ENCODE measurements around the gene AVEN.
"Not testable (repeated sequence)": the region's sequence is repeated elsewhere in the genome, so short reads cannot be mapped to it uniquely, and the experiment has no call there.

The AVEN gene, protein sequence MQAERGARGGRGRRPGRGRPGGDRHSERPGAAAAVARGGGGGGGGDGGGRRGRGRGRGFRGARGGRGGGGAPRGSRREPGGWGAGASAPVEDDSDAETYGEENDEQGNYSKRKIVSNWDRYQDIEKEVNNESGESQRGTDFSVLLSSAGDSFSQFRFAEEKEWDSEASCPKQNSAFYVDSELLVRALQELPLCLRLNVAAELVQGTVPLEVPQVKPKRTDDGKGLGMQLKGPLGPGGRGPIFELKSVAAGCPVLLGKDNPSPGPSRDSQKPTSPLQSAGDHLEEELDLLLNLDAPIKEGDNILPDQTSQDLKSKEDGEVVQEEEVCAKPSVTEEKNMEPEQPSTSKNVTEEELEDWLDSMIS

GRCh38 chr15:34038871-34039789, at the start of gene AVEN:
Gene AVEN, minus strand, starts transcription at chr15:34039204. Its CDS starts 158 bp downstream, at chr15:34039046.
- FAIRE-seq = no peak

- FAIRE-seq = no peak
These were observed 46.7 kb upstream of the AVEN start for GRCh38 chr15:34085746-34086145.

GRCh38 chr15:34084086-34084485, 45.1 kb upstream of the AVEN start:
- FAIRE-seq = no peak

DNA sequence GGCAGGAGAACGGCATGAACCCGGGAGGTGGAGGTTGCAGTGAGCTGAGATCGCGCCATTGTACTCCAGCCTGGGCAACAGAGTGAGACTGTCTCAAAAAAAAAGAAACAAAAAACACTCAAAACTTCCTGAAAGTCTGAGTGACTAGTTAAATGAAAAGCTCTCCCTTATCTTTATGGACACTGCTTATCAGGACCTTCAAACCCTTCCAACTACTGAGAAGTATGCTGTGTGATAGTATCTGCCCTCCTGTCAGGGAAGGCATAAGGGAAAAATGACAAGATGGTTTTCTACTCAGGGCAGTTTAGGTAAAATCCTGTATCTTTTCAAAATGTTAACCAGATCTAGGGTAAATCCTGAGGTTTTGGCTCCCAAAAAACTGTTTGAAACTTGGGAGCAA, 40.9 kb upstream of the AVEN start:
- no peak for FAIRE-seq

GRCh38 chr15:34078900-34079299, 39.9 kb upstream of the AVEN start:
- no peak for FAIRE-seq

DNA sequence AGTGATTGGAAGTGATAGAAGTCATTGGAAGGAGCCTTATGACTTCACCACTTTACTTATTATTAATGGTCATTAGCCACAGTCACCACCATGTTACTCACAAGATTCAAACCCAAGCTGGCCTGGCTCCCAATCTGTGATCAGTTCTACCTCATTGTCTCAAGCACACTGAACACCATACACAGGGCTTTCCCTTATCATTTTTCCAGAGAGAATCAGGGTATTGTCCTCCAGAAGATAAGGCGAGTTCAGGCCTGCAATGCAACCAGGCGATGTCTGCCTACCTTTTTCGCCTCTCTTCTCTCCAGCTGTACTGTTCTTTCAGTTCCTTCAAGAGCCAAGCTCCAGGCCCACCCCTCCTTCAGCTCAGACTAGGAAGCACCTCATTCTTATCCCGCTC, 37.8 kb upstream of the AVEN start:
- no peak for FAIRE-seq

DNA sequence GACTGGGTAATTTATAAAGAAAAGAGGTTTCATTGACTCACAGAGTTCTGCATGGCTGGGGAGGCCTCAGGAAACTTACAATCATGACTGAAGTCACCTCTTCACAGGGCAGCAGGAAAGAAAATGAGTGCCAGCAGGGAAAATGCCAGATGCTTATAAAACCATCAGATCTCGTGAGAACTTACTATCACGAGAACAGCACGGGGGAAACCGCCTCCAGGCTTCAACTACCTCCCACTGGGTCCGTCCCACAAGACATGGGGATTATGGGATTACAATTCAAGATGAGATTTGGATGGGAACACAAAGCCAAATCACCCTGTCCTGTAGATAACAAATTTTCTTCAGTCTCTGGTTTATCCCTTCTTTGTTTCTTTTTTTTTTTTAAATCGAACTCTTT, 31.0 kb upstream of the AVEN start:
- no peak for FAIRE-seq

DNA sequence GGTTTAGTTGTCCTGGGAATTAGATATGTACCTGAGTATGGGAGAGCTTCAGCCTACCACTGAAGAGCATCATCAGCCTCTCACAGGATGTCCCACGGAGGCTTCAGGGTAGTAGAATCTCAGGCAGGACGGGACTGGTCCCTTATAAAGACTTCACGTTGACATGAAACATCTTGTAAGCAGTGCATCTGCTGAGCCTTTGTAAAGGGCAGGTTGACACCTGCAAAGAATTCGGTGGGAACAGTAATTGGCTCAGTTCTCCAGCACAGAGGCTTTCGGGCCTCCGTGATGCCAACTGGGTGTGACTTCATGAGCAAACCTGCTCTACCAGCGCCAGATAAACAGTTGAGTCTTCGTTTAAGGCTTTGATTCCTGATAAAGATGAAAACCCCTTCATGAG, 26.9 kb upstream of the AVEN start:
- no peak for FAIRE-seq

DNA sequence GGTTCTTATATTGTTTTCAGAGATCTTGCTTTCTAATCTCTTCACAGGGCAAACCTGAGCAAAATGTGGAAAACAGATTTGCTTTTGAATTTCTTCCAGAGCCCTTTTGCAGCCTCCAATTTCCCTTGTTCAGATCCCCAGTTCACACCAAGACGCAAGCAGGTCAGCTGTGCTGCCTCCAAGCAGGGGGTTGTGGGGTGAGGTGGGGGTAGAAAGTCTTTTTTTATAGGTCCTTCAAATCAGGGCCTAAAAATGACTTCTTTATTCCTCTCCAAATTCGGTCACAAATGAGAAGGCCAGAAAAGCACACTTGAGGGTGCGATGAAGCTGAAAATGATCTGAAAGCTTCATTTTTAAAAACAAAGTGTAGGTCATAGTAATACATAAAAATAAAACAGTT, 26.3 kb upstream of the AVEN start:
- FAIRE-seq = no peak

DNA sequence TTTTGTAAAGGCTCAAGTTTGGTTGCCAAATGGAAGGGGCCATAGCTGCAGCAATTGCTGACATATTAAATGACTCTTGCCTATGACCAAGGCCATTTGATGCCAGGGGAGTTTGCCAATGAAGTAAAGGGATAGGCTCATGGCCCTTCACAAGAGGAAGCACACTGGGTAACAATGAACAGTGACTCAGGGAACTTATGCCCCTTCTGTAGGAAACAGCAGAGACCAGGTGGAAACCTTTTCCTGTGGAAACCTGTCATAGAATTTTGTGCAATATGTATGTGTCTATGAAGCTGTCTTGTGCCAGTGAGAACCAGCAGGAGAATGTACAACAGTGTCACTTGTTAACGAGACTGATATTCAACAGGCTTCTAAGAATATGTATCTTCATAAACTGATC, 25.4 kb upstream of the AVEN start:
- FAIRE-seq = no peak

DNA sequence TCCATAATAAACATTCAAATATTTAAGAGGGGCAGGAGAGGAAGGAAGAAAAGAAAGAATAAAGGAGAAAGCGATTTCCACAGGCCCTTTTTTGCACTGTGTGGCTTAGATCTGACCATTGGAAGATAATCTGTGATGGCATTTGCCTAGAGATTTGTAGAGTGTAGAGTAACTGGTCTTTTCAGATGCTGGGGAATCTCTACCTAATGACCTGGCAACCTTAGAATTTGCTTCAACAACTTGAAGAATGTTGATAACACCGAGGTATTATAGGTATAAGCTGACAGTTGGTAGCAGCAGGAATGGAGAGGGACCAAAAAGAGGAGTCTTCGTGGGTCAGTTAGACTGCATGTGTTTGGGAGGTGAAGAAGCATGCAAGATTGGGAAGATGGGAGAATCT, 20.9 kb upstream of the AVEN start:
- no peak for FAIRE-seq

DNA sequence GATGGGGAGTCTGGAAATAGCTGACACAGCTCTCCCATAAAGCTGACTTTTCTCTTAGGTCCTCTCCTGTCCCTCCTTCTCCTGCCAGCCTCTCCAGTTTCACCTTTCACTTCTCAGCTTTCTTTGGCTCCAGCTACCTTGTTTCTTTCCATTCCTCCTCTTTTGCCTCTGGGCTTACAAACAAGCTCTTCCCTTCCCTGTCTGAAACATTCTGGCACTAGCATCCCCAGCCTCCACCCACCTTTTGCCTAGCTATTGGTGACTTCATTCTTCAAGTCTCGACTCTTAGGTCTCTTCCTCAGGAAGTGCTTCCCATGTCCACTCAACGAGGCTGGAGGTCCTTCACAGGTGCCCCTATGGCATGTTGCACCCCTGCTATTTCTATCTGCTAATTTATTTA, 20.5 kb upstream of the AVEN start:
- FAIRE-seq = no peak

- FAIRE-seq = no peak
These were observed 17.9 kb upstream of the AVEN start for GRCh38 chr15:34056911-34057310.

DNA sequence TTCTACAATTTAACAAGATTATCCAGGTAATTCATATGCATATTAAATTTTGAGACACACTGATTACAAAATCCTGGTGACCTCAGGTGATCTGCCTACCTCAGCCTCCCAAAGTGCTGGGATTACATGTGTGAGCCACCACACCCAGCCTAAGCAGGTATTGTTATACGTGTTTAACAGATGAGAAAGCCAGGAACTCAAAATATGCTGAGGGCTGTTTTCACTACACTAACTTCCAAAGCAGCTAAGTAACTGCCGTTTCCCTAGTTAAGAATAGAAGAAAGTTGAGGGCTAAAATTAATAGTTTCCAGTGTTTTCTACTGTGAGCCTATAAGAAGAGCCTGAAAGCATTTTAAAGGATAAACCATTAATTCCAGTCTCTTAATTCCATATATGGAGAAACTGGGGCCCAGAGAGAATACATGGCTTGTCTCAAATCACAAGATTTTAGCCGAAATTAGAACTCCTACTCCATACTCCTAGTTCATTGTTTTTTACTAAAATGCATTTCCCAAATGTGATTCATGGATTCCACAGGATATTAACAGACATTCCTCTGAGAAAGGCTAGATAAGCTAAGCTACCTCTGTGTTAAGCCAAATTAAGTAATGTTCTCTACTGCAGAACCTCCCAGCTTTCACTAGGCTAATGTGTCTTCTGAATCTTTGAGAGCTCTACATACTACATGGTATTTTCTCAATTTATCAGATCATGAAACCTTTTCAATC, 17.0 kb upstream of the AVEN start:
- no peak for FAIRE-seq

- no peak for FAIRE-seq
These were observed 15.2 kb upstream of the AVEN start for GRCh38 chr15:34054081-34054707.

DNA sequence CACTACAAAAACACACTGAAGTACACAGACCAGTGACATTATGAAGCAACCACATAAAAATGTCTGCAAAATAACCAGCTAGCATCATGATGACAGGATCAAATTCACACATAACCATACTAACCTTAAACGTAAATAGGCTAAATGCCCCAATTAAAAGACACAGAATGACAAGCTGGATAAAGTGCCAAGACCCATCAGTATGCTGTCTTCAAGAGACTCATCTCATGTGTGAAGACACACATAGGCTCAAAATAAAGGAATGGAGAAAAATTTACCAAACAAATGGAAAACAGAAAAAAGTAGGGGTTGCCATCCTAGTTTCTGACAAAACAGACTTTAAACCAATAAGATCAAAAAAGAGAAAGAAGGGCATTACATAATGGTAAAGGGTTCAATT, 11.4 kb upstream of the AVEN start:
- not testable (repeated sequence) for FAIRE-seq

DNA sequence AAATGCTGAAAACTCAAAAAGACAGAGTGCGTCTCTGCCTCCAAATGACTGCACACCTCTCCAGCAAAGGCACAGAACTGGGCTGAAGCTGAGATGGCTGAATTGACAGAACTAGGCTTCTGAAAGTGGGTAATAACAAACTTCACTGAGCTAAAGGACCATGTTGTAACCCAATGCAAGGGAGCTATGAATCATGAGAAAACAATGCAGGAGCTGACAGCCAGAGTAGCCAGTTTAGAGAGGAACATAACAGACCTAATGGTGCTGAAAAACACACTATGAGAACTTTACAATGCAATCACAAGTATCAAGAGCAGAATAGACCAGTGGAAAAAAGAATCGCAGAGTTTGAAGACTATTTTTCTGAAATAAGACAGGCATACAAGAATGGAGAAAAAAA, 10.1 kb upstream of the AVEN start:
- FAIRE-seq = no peak

GRCh38 chr15:34047893-34048775, 9.1 kb upstream of the AVEN start:
- FAIRE-seq = no peak

DNA sequence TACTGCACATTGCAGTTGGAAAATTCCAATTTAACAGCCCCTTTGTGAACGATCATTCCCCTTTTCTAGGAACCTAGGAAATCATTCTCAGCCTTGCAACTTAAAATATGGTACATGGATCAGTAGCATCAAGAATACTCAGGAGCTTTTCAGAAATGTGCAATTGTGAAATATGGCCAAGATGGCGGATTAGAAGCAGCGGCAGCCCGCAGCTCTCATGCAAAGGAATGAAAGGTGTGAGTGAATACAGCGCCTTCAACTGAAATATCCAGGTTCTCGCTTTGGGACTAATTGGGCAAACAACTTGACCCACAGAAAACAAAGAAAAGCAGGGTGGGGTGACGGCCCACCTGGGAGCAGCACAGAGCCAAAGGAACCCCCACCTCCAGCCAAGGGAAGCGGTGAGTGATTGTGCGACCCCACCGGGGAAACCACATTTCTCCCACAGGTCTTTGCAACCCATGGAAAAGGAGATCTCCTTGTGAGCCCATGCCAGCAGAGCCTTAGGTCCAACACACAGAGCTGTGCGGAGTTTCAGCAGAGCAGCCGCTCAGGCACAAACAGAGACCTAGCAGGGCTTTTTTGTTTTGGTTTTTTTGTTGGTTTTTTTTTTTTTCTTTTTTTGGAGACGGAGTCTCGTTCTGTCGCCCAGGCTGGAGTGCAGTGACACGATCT, 7.6 kb upstream of the AVEN start:
- FAIRE-seq = no peak

DNA sequence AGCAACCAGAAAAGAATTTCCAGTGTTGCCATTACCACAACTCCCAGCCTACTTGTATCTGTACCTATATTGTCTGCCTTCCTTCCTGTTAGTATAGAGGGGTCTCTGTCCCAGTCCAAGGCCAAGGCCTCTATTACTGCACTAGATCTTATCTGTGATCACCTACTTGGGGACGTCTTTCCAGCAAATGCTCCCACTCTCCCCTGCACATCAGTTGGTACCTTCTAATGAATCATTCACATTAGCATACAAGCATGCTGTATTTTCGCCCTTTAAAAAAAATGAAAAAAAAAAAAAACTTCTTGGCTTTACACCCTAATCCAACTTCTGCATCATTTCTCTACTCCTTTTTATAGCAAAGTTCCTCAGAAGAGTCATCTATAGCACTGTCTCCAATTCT, 4.8 kb upstream of the AVEN start:
- FAIRE-seq = no peak

- no peak for FAIRE-seq
These were observed 4.4 kb upstream of the AVEN start for GRCh38 chr15:34043391-34043790.

DNA sequence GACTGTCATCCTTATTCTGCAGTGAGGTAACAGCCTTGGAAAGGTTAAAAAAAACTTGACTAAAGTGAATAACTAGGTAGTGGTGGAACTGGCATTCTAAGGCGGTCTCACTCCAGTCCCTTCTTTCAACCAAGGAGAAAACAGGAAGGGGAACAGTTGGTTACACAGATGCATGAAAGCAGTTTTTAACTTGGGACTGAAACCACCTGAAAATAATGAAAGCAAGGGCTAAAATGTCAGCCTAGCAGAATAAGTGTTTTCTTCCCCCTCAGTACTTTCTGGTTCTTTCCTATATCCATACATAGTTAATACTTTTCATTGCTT, 748 bp upstream of the AVEN start:
- no peak for FAIRE-seq

Data from A204.1 (cell line).